ES-I3 (cell line): ENCODE data around the gene STEEP1.

Experiments
- H3K36me3 ChIP-seq: 2 replicates; pipeline ENCODE4 v1.6.1; 2013; ENCODE audit warnings: mild to moderate bottlenecking, low read length, control low read depth, moderate library complexity; ENCODE audit not compliant: insufficient read depth
- H3K4me1 ChIP-seq: 2 replicates; pipeline ENCODE4 v1.6.1; 2013; ENCODE audit warnings: mild to moderate bottlenecking, control low read depth, low read length; ENCODE audit not compliant: insufficient read depth
- H3K9ac ChIP-seq: 2 replicates; pipeline ENCODE4 v1.6.1; 2013; ENCODE audit warnings: low read depth, mild to moderate bottlenecking, low read length, moderate library complexity
- H3K9me3 ChIP-seq: 2 replicates; pipeline ENCODE4 v1.6.1; 2013; ENCODE audit warnings: mild to moderate bottlenecking, low read length, moderate library complexity; ENCODE audit not compliant: control insufficient read depth, insufficient read depth

STEEP1 gene

GRCh38 chrX:119565107-119565663 is at the start of gene STEEP1:
Gene STEEP1, minus strand, starts transcription at chrX:119565409. Its CDS starts 54 bp downstream, at chrX:119565355.
- Histone ChIP-seq H3K4me1 (no peaks in the 10 kb centered on the region), H3K9me3 (no peaks in the 10 kb centered on the region), H3K9ac (peak within 1 kb of the TSS; percentile 75)

GRCh38 chrX:119614776-119615175 is 49.6 kb upstream of the STEEP1 start:
- H3K9me3 ChIP-seq, result no peaks in the 10 kb centered on the region

More at GRCh38 chrX:119565107-119565663, at the start of gene STEEP1:
- H3K36me3 ChIP-seq, result no peaks in the 10 kb centered on the region

GRCh38 chrX:119607018-119607389 is 41.8 kb upstream of the STEEP1 start:
- H3K36me3 ChIP-seq, result no peaks in the 10 kb centered on the region
- H3K9me3 ChIP-seq, result no peaks in the 10 kb centered on the region
- 0 out of 2 replicates have a peak, but pooled peaks cover 5% of the 10 kb centered on the region for H3K4me1 ChIP-seq
- peak overlapping the region; percentile 59; the same call in 1 of the 2 replicates for H3K9ac ChIP-seq

More at GRCh38 chrX:119614776-119615175, 49.6 kb upstream of the STEEP1 start:
- Histone ChIP-seq H3K36me3 (no peaks in the 10 kb centered on the region), H3K9ac (no peak overlapping the region), H3K4me1 (peaks cover 36% of the 10 kb centered on the region)

- H3K9me3 ChIP-seq, result no peaks in the 10 kb centered on the region
- H3K9ac ChIP-seq, result peak within 1 kb of the TSS; percentile 59
- no peaks in the 10 kb centered on the region for H3K36me3 ChIP-seq
- H3K4me1 ChIP-seq, result 0 out of 2 replicates have a peak, but pooled peaks cover 5% of the 10 kb centered on the region
Measured at GRCh38 chrX:119606280-119607017, 41.2 kb upstream of the STEEP1 start, which contains the start of gene NKRF. Gene NKRF, minus strand, starts transcription at chrX:119606424.

- H3K9me3 ChIP-seq, result no peaks in the 10 kb centered on the region
- peak overlapping the region; percentile 59 for H3K9ac ChIP-seq
- H3K36me3 ChIP-seq, result no peaks in the 10 kb centered on the region
- 0 out of 2 replicates have a peak, but pooled peaks cover 5% of the 10 kb centered on the region for H3K4me1 ChIP-seq
Measured at GRCh38 chrX:119605464-119606279, 40.5 kb upstream of the STEEP1 start.

- Histone ChIP-seq H3K36me3 (no peaks in the 10 kb centered on the region), H3K9ac (peak overlapping the region; percentile 46; the same call in 1 of the 2 replicates)
Measured at GRCh38 chrX:119604766-119605463, 39.7 kb upstream of the STEEP1 start.

GRCh38 chrX:119602701-119603255 is 37.6 kb upstream of the STEEP1 start:
- 0 out of 2 replicates have a peak, but pooled peaks cover 5% of the 10 kb centered on the region for H3K4me1 ChIP-seq
- no peaks in the 10 kb centered on the region for H3K36me3 ChIP-seq
- no peak overlapping the region for H3K9ac ChIP-seq
- no peaks in the 10 kb centered on the region for H3K9me3 ChIP-seq

More at GRCh38 chrX:119604766-119605463, 39.7 kb upstream of the STEEP1 start:
- Histone ChIP-seq H3K9me3 (no peaks in the 10 kb centered on the region), H3K4me1 (0 out of 2 replicates have a peak, but pooled peaks cover 5% of the 10 kb centered on the region)

GRCh38 chrX:119589810-119590209 is 24.6 kb upstream of the STEEP1 start:
- H3K4me1 ChIP-seq, result no peaks in the 10 kb centered on the region
- H3K9ac ChIP-seq, result no peak overlapping the region
- no peaks in the 10 kb centered on the region for H3K9me3 ChIP-seq
- H3K36me3 ChIP-seq, result peaks cover 7% of the 10 kb centered on the region

- Histone ChIP-seq H3K4me1 (no peaks in the 10 kb centered on the region), H3K9ac (no peak overlapping the region), H3K36me3 (no peaks in the 10 kb centered on the region), H3K9me3 (no peaks in the 10 kb centered on the region)
Measured at GRCh38 chrX:119583431-119584059, 18.3 kb upstream of the STEEP1 start.

- Histone ChIP-seq H3K9ac (no peak overlapping the region), H3K4me1 (peaks cover 7% of the 10 kb centered on the region; the same call in 1 of the 2 replicates), H3K36me3 (peaks cover 7% of the 10 kb centered on the region; the same call in 1 of the 2 replicates), H3K9me3 (no peaks in the 10 kb centered on the region)
Measured at GRCh38 chrX:119579414-119579813, 14.2 kb upstream of the STEEP1 start.

- no peaks in the 10 kb centered on the region for H3K9me3 ChIP-seq
- H3K36me3 ChIP-seq, result peaks cover 7% of the 10 kb centered on the region; the same call in 1 of the 2 replicates
- peaks cover 7% of the 10 kb centered on the region; the same call in 1 of the 2 replicates for H3K4me1 ChIP-seq
- H3K9ac ChIP-seq, result peak within 1 kb of the TSS; percentile 72
Measured at GRCh38 chrX:119574394-119575266, 9.4 kb upstream of the STEEP1 start, which contains the start of gene UBE2A. Gene UBE2A, plus strand, starts transcription at chrX:119574563. Its CDS starts 149 bp downstream, at chrX:119574712.

GRCh38 chrX:119573840-119574393 is 8.7 kb upstream of the STEEP1 start:
- H3K9ac ChIP-seq, result peak overlapping the region; percentile 72
- H3K36me3 ChIP-seq, result peaks cover 7% of the 10 kb centered on the region; the same call in 1 of the 2 replicates

More at GRCh38 chrX:119573840-119574393, 8.7 kb upstream of the STEEP1 start:
- no peaks in the 10 kb centered on the region for H3K9me3 ChIP-seq
- peaks cover 7% of the 10 kb centered on the region; the same call in 1 of the 2 replicates for H3K4me1 ChIP-seq
